CD4-positive, CD25-positive, alpha-beta regulatory T cell (primary cell): ENCODE results near the gene ADAM22. TPM values are rescaled to one million over a fixed set of nuclear protein-coding genes. Genes with fewer than 3 reads are reported as not detected.

Source experiments
- ATAC-seq, 2 donors: fragments of 150-1000 bp; cut with Tn5 transposase; one replicate each; pipeline ENCODE4 v1.10.0; 2021; ENCODE audit warnings: low read depth in 2 of 2, moderate number of reproducible peaks in 2 of 2, moderate library complexity in 1 of 2
- DNase-seq, 3 donors: peaks; one replicate each; pipeline versions ENCODE4 v3.0.0 to v3.0.0-alpha.2; 2012 to 2022; ENCODE audit warnings: mixed read lengths in 1 of 3
- H3K27ac ChIP-seq: one replicate; pipeline ENCODE4 v1.7.0; 2013; ENCODE audit warnings: mild to moderate bottlenecking, low read length; ENCODE audit not compliant: insufficient read depth, poor library complexity, severe bottlenecking
- H3K27me3 ChIP-seq: one replicate; pipeline ENCODE4 v1.7.0; 2013; ENCODE audit warnings: low read length; ENCODE audit not compliant: control insufficient read depth, insufficient read depth
- H3K36me3 ChIP-seq: one replicate; pipeline ENCODE4 v1.7.0; 2013; ENCODE audit warnings: mild to moderate bottlenecking, low read length, moderate library complexity; ENCODE audit not compliant: control insufficient read depth, insufficient read depth
- H3K4me1 ChIP-seq: 2 replicates; pipeline ENCODE4 v1.7.0; 2013; ENCODE audit warnings: mild to moderate bottlenecking, low read length; ENCODE audit not compliant: insufficient read depth, control insufficient read depth, poor library complexity, severe bottlenecking
- H3K4me3 ChIP-seq: one replicate; pipeline ENCODE4 v1.7.0; 2013; ENCODE audit warnings: low read depth, mild to moderate bottlenecking, low read length, moderate library complexity
- H3K9me3 ChIP-seq, 2 experiments: 1 replicate in 1 of 2; 2 replicates in 1 of 2; pipeline ENCODE4 v1.7.0; 2013; ENCODE audit warnings: low read length in 2 of 2, mild to moderate bottlenecking in 1 of 2, moderate library complexity in 1 of 2; ENCODE audit not compliant: control insufficient read depth in 2 of 2
- H3K27ac Mint-ChIP-seq, 3 donors: one replicate each; pipeline ENCODE4 v1.8.0; 2020 to 2022; ENCODE audit warnings: mild to moderate bottlenecking in 3 of 3, mixed read lengths in 3 of 3, moderate library complexity in 2 of 3
- H3K27me3 Mint-ChIP-seq: one replicate; pipeline ENCODE4 v1.8.0; 2022; ENCODE audit warnings: mild to moderate bottlenecking, mixed read lengths
- H3K36me3 Mint-ChIP-seq: one replicate; pipeline ENCODE4 v1.8.0; 2020; ENCODE audit warnings: mixed read lengths
- H3K4me1 Mint-ChIP-seq, 4 donors: one replicate each; pipeline ENCODE4 v1.8.0; 2020 to 2022; ENCODE audit warnings: mixed read lengths in 4 of 4, mild to moderate bottlenecking in 1 of 4
- H3K4me3 Mint-ChIP-seq, 4 donors: one replicate each; pipeline ENCODE4 v1.8.0; 2020 to 2022; ENCODE audit warnings: mild to moderate bottlenecking in 4 of 4, mixed read lengths in 4 of 4, moderate library complexity in 3 of 4
- H3K9me3 Mint-ChIP-seq, 7 donors: one replicate each; pipeline ENCODE4 v1.8.0; 2020 to 2022; ENCODE audit warnings: mixed read lengths in 7 of 7, mild to moderate bottlenecking in 3 of 7, moderate library complexity in 2 of 7
- polyA plus RNA-seq, 4 donors: library from polyadenylated mRNA; unstranded; fragments of 300-500 nt; fragmentation: Illumina TruSeq; gene quantifications; one replicate each; pipeline ENCODE4 v1.2.3, GENCODE V29; 2021
- total RNA-seq: library from RNA; stranded (reverse); gene quantifications from one replicate; pipeline ENCODE4 v1.2.3, GENCODE V29; 2022

The ADAM22 gene
- total and polyA plus RNA-seq, 5 donors from 2014 or later, result 0.21 to 1.5 (median 0.75) TPM; not detected in 1

DNA sequence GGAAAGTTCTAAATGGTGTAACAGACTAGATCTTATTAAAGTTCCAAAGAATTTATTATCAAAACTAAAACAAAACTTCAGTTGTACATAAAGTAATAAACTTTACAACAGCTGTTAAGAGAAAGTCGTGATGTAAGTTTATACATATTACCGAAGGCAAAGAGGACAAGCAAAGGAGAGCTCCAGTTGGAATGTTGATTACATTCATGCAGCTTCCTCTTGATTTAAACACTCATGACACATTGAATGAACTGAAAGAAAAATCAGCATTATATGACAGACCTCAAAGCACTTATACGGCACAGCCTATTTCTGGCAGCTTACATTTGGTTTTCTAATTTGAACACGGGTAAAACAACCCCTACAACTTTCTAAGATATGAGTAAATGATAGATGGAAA lies 272.2 kb downstream of the ADAM22 start:
- Histone ChIP-seq H3K27me3 (no peaks in the 10 kb centered on the region), H3K36me3 (peaks cover 76% of the 10 kb centered on the region), H3K9me3 (no peaks in the 10 kb centered on the region), H3K4me1 (no peaks in the 10 kb centered on the region), H3K4me3 (no peak overlapping the region), H3K27ac (no peak overlapping the region)
- ATAC-seq (no peak), DNase-seq (no peak)
- Mint-ChIP-seq H3K9me3 (no peaks in the 10 kb centered on the region), H3K4me3 (no peak overlapping the region), H3K27me3 (no peaks in the 10 kb centered on the region), H3K4me1 (peaks cover 0 to 5% (median 3%) of the 10 kb centered on the region in 4 donors), H3K36me3 (peaks cover 46% of the 10 kb centered on the region), H3K27ac (no peak overlapping the region)

DNA sequence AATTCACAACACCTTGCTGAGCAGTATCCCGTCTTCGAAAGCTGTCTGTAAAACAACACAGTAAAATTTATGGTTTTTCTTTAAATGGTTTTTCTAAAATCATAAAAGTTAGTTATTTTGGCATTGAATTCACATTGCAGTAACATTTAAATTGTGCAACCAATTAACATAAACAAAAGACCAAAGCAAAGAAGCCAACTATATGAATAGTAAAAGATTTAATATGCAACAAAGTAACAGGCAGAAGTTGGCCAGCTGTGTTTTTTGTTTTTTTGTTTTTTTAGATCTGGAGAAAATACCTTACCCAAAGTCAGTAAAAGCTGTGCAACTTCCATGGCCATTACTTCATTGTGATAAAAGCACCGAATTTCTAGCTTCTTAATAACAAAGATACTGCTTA lies 274.5 kb downstream of the ADAM22 start:
- H3K36me3 Mint-ChIP-seq, result peaks cover 54% of the 10 kb centered on the region
- H3K27me3 Mint-ChIP-seq, result no peaks in the 10 kb centered on the region
- H3K4me1 ChIP-seq, result peaks cover 2% of the 10 kb centered on the region
- H3K4me1 Mint-ChIP-seq, result peaks cover 6 to 11% (median 11%) of the 10 kb centered on the region in 4 donors
- no peak overlapping the region for H3K27ac ChIP-seq
- no peaks in the 10 kb centered on the region for H3K27me3 ChIP-seq
- no peak overlapping the region for H3K4me3 Mint-ChIP-seq
- H3K27ac Mint-ChIP-seq, result no peak overlapping the region
- H3K9me3 Mint-ChIP-seq, result no peaks in the 10 kb centered on the region
- H3K9me3 ChIP-seq, result no peaks in the 10 kb centered on the region
- no peak overlapping the region for H3K4me3 ChIP-seq
- H3K36me3 ChIP-seq, result peaks cover 78% of the 10 kb centered on the region
- no peak for ATAC-seq
- DNase-seq, result no peak

DNA sequence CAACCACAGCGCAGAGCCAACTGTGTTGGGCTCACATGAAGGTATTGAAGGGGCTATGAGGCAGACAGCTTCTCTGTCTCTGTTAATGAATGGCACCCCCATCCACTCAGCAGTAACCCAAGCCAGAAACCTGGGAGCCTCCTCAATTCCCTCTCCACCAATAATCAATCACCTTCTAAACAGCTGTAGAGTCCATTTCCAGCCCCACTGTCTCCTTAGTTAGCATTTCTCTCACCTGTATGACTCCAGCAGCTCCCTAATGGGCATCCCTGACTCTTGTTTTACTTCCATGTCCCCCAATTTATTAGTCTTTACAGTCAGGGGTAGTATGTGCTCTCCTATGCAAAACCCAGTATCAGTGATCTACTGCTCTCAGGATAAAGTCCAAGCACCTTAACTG lies 278.9 kb downstream of the ADAM22 start:
- Mint-ChIP-seq H3K36me3 (peaks cover 34% of the 10 kb centered on the region), H3K27ac (peak overlapping the region in 2 of 3 donors; percentile 54 to 59)

DNA sequence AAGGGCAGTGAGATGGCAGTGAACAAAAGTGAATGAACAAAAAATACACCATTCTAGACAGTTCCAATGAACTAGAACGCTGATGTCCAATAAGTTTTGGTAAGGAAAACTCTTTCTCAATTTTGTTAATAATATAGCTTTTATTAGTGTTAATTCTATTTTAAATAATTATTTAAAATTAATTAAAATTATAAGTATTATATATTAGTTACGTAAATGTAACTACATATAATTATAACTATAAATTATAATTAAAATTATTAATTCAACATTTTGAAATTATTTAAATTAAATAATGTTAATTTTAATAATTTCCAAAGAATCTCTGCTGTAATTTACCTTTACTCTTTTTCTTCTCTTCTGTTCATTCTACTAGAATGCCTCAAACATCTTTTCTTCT lies 280.4 kb downstream of the ADAM22 start:
- H3K36me3 ChIP-seq, result peaks cover 41% of the 10 kb centered on the region
- H3K4me1 ChIP-seq, result peaks cover 37% of the 10 kb centered on the region
- H3K4me1 Mint-ChIP-seq, result peaks cover 28 to 53% (median 35%) of the 10 kb centered on the region in 4 donors
- ATAC-seq, result no peak
- H3K27me3 ChIP-seq, result no peaks in the 10 kb centered on the region
- H3K4me3 Mint-ChIP-seq, result peak overlapping the region in 2 of 4 donors; percentile 15 to 81
- no peaks in the 10 kb centered on the region for H3K27me3 Mint-ChIP-seq
- peaks cover 33% of the 10 kb centered on the region for H3K36me3 Mint-ChIP-seq
- no peaks in the 10 kb centered on the region for H3K9me3 ChIP-seq
- H3K4me3 ChIP-seq, result no peak overlapping the region
- DNase-seq, result no peak
- no peaks in the 10 kb centered on the region for H3K9me3 Mint-ChIP-seq
- H3K27ac Mint-ChIP-seq, result peak overlapping the region in 1 of 3 donors; percentile 76
- no peak overlapping the region for H3K27ac ChIP-seq

More for the DNA sequence above, 278.9 kb downstream of the ADAM22 start:
- ATAC-seq (no peak), DNase-seq (no peak)
- Histone ChIP-seq H3K27me3 (no peaks in the 10 kb centered on the region), H3K4me1 (peaks cover 22% of the 10 kb centered on the region), H3K4me3 (no peak overlapping the region), H3K9me3 (no peaks in the 10 kb centered on the region), H3K36me3 (peaks cover 55% of the 10 kb centered on the region), H3K27ac (no peak overlapping the region)
- no peak overlapping the region for H3K4me3 Mint-ChIP-seq
- no peaks in the 10 kb centered on the region for H3K9me3 Mint-ChIP-seq
- H3K4me1 Mint-ChIP-seq, result peaks cover 20 to 41% (median 29%) of the 10 kb centered on the region in 4 donors
- H3K27me3 Mint-ChIP-seq, result no peaks in the 10 kb centered on the region

DNA sequence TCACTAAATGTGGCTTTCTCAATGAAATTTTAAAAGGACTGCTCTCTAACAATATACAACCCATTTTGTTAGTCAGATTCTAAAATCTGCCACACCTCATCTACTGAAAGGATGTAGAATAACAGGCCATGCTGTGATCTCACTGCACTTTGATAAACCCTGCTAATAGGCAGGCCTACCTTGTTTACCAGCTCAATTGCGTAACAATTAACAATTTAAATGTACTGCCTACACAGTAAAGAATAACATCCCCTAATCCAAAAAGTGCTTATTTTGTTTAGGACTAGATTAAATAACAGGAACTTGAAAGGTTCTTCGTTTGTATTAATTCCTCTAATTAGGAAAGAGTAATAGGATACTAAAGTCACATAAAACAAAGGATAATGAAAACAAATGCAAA lies 281.2 kb downstream of the ADAM22 start:
- Histone ChIP-seq H3K9me3 (no peaks in the 10 kb centered on the region), H3K4me1 (peaks cover 39% of the 10 kb centered on the region), H3K27ac (no peak overlapping the region), H3K27me3 (no peaks in the 10 kb centered on the region), H3K4me3 (no peak overlapping the region), H3K36me3 (peaks cover 32% of the 10 kb centered on the region)
- Mint-ChIP-seq H3K4me3 (no peak overlapping the region), H3K36me3 (peaks cover 27% of the 10 kb centered on the region), H3K9me3 (no peaks in the 10 kb centered on the region), H3K27ac (peak overlapping the region in 2 of 3 donors; percentile 50 to 76), H3K27me3 (peaks cover 4% of the 10 kb centered on the region), H3K4me1 (peaks cover 29 to 54% (median 37%) of the 10 kb centered on the region in 4 donors)
- no peak for DNase-seq
- ATAC-seq, result no peak

DNA sequence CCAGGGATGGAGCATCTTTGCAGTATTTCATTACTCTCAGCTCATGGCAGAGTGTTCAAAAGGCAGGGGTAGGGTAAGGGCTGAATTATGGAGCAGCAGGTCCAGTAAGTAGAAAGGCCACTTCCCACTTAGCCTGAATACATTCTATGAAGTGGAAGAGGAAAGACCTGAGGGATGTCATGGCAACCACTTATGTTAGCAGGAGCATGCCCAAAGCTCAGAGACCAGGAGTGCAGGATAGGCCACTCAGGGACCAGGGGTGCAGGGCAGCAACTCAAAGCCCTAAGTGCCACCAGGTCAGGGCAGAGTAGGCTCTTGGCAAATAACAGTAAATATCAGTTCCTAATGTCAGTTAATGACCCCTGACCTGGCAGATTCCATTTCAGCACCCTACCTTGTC lies 282.2 kb downstream of the ADAM22 start:
- ATAC-seq (no peak), DNase-seq (no peak)
- Mint-ChIP-seq H3K4me1 (peaks cover 29 to 64% (median 44%) of the 10 kb centered on the region in 4 donors), H3K9me3 (no peaks in the 10 kb centered on the region), H3K4me3 (peak overlapping the region in 2 of 4 donors; percentile 6 to 32), H3K36me3 (peaks cover 24% of the 10 kb centered on the region), H3K27ac (peak overlapping the region in 1 of 3 donors; percentile 50), H3K27me3 (peaks cover 4% of the 10 kb centered on the region)
- no peaks in the 10 kb centered on the region for H3K27me3 ChIP-seq
- peaks cover 30% of the 10 kb centered on the region for H3K36me3 ChIP-seq
- no peak overlapping the region for H3K4me3 ChIP-seq
- no peaks in the 10 kb centered on the region for H3K9me3 ChIP-seq
- H3K4me1 ChIP-seq, result peaks cover 48% of the 10 kb centered on the region
- H3K27ac ChIP-seq, result no peak overlapping the region

DNA sequence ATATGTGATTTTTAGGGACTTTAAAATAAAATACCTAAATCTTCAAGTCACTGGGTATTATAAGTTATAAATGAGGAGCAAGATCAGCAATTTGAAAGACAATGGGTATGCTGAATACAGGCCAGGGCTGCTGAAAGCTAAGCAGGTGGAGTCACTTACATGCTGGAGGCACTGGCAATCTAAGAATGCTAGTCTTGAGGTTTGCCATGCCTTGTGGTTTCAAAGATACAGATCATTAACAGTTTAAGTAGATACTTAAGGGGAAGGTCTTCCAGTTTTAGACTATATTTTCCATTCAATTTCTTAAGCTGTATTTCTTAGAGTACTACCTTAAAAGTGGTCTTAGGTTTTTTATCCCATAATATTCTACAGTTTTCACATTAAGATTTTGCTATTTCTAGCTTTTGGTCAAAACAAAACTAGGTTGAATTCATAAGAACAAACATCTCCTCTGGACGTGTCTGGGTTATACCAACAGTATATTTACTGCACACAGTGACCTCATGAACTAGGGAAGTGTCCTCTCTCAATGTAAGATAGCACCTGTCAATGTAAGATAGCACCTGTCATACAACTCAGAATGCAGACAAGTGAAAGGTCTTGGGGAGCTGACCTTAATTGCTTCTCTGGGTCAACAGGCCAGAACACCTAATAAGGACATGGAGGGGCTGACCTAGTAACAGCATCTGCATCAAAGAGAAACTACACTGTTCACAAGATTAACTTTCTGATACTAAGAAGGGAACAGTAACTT lies 283.8 kb downstream of the ADAM22 start:
- Mint-ChIP-seq H3K9me3 (no peaks in the 10 kb centered on the region), H3K27ac (peak overlapping the region; percentile 92 to 94 (median 92)), H3K4me1 (peaks cover 24 to 63% (median 44%) of the 10 kb centered on the region in 4 donors), H3K27me3 (peaks cover 4% of the 10 kb centered on the region), H3K4me3 (peak overlapping the region; percentile 92 to 98 (median 94)), H3K36me3 (peaks cover 20% of the 10 kb centered on the region)
- no peaks in the 10 kb centered on the region for H3K9me3 ChIP-seq
- H3K27me3 ChIP-seq, result no peaks in the 10 kb centered on the region
- peak overlapping the region; percentile 95 for H3K4me3 ChIP-seq
- peaks cover 46% of the 10 kb centered on the region for H3K4me1 ChIP-seq
- peaks cover 27% of the 10 kb centered on the region for H3K36me3 ChIP-seq
- H3K27ac ChIP-seq, result peak overlapping the region; percentile 77
- ATAC-seq (no peak), DNase-seq (peak in 2 of 3 donors; percentile 16 to 46)

DNA sequence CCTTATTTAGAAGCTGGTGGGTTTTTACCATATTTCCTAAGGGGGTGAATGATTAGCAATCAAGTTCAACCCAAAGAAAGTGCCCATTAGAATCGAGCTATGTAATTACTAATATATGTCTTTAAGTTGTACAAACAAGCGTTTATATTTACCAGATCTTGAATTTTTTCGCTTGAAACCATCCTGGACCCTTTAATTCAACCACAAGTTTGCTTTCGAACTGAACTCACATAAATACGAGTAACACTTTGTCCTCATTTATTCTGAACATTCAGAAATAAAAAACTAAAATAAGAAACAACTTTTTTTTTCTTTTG lies 284.3 kb downstream of the ADAM22 start:
- H3K4me3 ChIP-seq, result peak overlapping the region; percentile 95

More for the DNA sequence above, 284.3 kb downstream of the ADAM22 start:
- Histone ChIP-seq H3K4me1 (peaks cover 46% of the 10 kb centered on the region), H3K27me3 (no peaks in the 10 kb centered on the region), H3K36me3 (peaks cover 22% of the 10 kb centered on the region), H3K9me3 (no peaks in the 10 kb centered on the region), H3K27ac (peak overlapping the region; percentile 77)
- no peaks in the 10 kb centered on the region for H3K9me3 Mint-ChIP-seq
- peak overlapping the region; percentile 92 to 94 (median 92) for H3K27ac Mint-ChIP-seq
- DNase-seq (no peak), ATAC-seq (no peak)
- H3K4me3 Mint-ChIP-seq, result peak overlapping the region; percentile 92 to 98 (median 94)
- peaks cover 4% of the 10 kb centered on the region for H3K27me3 Mint-ChIP-seq
- H3K36me3 Mint-ChIP-seq, result peaks cover 14% of the 10 kb centered on the region
- peaks cover 20 to 58% (median 39%) of the 10 kb centered on the region in 4 donors for H3K4me1 Mint-ChIP-seq
